Choroid plexus epithelial cell (primary cell): ENCODE measurements around the gene PGM2.

Source experiments
- DNase-seq: peaks from one replicate; pipeline ENCODE4 v3.0.0-alpha.2; 2010; ENCODE audit warnings: low read depth
- H3K4me3 ChIP-seq: 2 replicates; pipeline ENCODE4 v1.5.1; 2011; ENCODE audit warnings: low read depth, mild to moderate bottlenecking, control low read depth, low read length, moderate library complexity
- CTCF ChIP-seq: conservative IDR thresholded peaks from 2 replicates; pipeline ENCODE4 v1.5.1; 2011; ENCODE audit warnings: low read depth, mild to moderate bottlenecking, control low read depth, inconsistent platforms, low read length, moderate library complexity

The PGM2 gene

GRCh38 chr4:37876156-37876555, 49.7 kb downstream of the PGM2 start:
- no peak overlapping the region for H3K4me3 ChIP-seq
- no peak for TF ChIP-seq CTCF
- no peak for DNase-seq

- no peak for TF ChIP-seq CTCF
- no peak overlapping the region for H3K4me3 ChIP-seq
- no peak for DNase-seq
Measured at GRCh38 chr4:37879365-37879764, 52.9 kb downstream of the PGM2 start.

- no peak for DNase-seq
- no peak for TF ChIP-seq CTCF
- H3K4me3 ChIP-seq, result no peak overlapping the region
Measured at GRCh38 chr4:37881811-37882210, 55.3 kb downstream of the PGM2 start.

- no peak overlapping the region for H3K4me3 ChIP-seq
- no peak for DNase-seq
- TF ChIP-seq CTCF, result no peak
Measured at GRCh38 chr4:37882665-37883296, 56.3 kb downstream of the PGM2 start.

- TF ChIP-seq CTCF, result no peak
- no peak overlapping the region for H3K4me3 ChIP-seq
- DNase-seq, result no peak
Measured at GRCh38 chr4:37884855-37885487, 58.5 kb downstream of the PGM2 start.

GRCh38 chr4:37885496-37885895, 59.0 kb downstream of the PGM2 start:
- H3K4me3 ChIP-seq, result no peak overlapping the region
- no peak for TF ChIP-seq CTCF
- DNase-seq, result no peak
